Trophoblast cell (in vitro differentiated cells and primary cell): Measurements from ENCODE around the gene FAM9C.

ENCODE experiments used
- DNase-seq, 2 donors: peaks; one replicate each; pipeline ENCODE4 v3.0.0-alpha.2; 2016
- H2AFZ ChIP-seq: 2 replicates; pipeline ENCODE4 v1.6.1; 2013; ENCODE audit warnings: low read length, moderate library complexity, mild to moderate bottlenecking; ENCODE audit not compliant: insufficient read depth, poor library complexity
- H2AK5ac ChIP-seq: 2 replicates; pipeline ENCODE4 v1.6.1; 2013; ENCODE audit warnings: mild to moderate bottlenecking, low read length
- H2BK120ac ChIP-seq: 2 replicates; pipeline ENCODE4 v1.6.1; 2013; ENCODE audit warnings: low read length, mild to moderate bottlenecking, moderate library complexity; ENCODE audit not compliant: insufficient read depth, poor library complexity
- H2BK12ac ChIP-seq: 2 replicates; pipeline ENCODE4 v1.6.1; 2013; ENCODE audit warnings: mild to moderate bottlenecking, low read length, moderate library complexity
- H2BK5ac ChIP-seq: 2 replicates; pipeline ENCODE4 v1.6.1; 2013; ENCODE audit warnings: low read length, low read depth, moderate library complexity, mild to moderate bottlenecking; ENCODE audit not compliant: poor library complexity
- H3K14ac ChIP-seq: 2 replicates; pipeline ENCODE4 v1.6.1; 2013; ENCODE audit warnings: mild to moderate bottlenecking, low read length
- H3K18ac ChIP-seq: 2 replicates; pipeline ENCODE4 v1.6.1; 2013; ENCODE audit warnings: mild to moderate bottlenecking, low read length
- H3K23ac ChIP-seq: 2 replicates; pipeline ENCODE4 v1.6.1; 2013; ENCODE audit warnings: low read length
- H3K27ac ChIP-seq: 2 replicates; pipeline ENCODE4 v1.5.1; 2013; ENCODE audit warnings: low read depth, mild to moderate bottlenecking, inconsistent platforms, low read length, moderate library complexity
- H3K27me3 ChIP-seq: 2 replicates; pipeline ENCODE4 v1.6.1; 2013; ENCODE audit warnings: inconsistent platforms, mild to moderate bottlenecking, low read length, moderate library complexity; ENCODE audit not compliant: insufficient read depth
- H3K36me3 ChIP-seq, 2 experiments: 1 replicate in 1 of 2; 2 replicates in 1 of 2; pipeline ENCODE4 v1.6.1; 2013; ENCODE audit warnings: low read length in 2 of 2, mild to moderate bottlenecking in 2 of 2, moderate library complexity in 1 of 2; ENCODE audit not compliant: insufficient read depth in 2 of 2, control insufficient read depth in 1 of 2
- H3K4ac ChIP-seq: 2 replicates; pipeline ENCODE4 v1.6.1; 2013; ENCODE audit warnings: low read depth, mild to moderate bottlenecking, low read length, moderate library complexity
- H3K4me1 ChIP-seq, 2 experiments: 1 replicate in 1 of 2; 2 replicates in 1 of 2; pipeline ENCODE4 v1.6.1; 2013; ENCODE audit warnings: low read length in 2 of 2, mild to moderate bottlenecking in 2 of 2, moderate library complexity in 1 of 2; ENCODE audit not compliant: insufficient read depth in 2 of 2, control insufficient read depth in 1 of 2
- H3K4me2 ChIP-seq: 2 replicates; pipeline ENCODE4 v1.6.1; 2013; ENCODE audit warnings: inconsistent platforms, mild to moderate bottlenecking, low read length, moderate library complexity
- H3K4me3 ChIP-seq: 2 replicates; pipeline ENCODE4 v1.5.1; 2013; ENCODE audit warnings: mild to moderate bottlenecking, low read depth, low read length, inconsistent platforms
- H3K79me1 ChIP-seq: one replicate; pipeline ENCODE4 v1.6.1; 2013; ENCODE audit warnings: low read length
- H3K79me2 ChIP-seq: 2 replicates; pipeline ENCODE4 v1.6.1; 2013; ENCODE audit warnings: low read length, mild to moderate bottlenecking; ENCODE audit not compliant: control insufficient read depth, insufficient read depth, poor library complexity
- H3K9ac ChIP-seq: 2 replicates; pipeline ENCODE4 v1.6.1; 2013; ENCODE audit warnings: mild to moderate bottlenecking, low read length
- H3K9me3 ChIP-seq: 2 replicates; pipeline ENCODE4 v1.6.1; 2013; ENCODE audit warnings: low read depth, mild to moderate bottlenecking, control low read depth, inconsistent platforms, low read length; ENCODE audit not compliant: insufficient read depth
- H4K12ac ChIP-seq: 2 replicates; pipeline ENCODE4 v1.6.1; 2013; ENCODE audit warnings: low read depth, mild to moderate bottlenecking, low read length, moderate library complexity
- H4K8ac ChIP-seq: 2 replicates; pipeline ENCODE4 v1.6.1; 2013; ENCODE audit warnings: low read depth, mild to moderate bottlenecking, low read length, moderate library complexity
- H4K91ac ChIP-seq: one replicate; pipeline ENCODE4 v1.6.1; 2013; ENCODE audit warnings: low read depth, mild to moderate bottlenecking, low read length, moderate library complexity
- WGBS: extraction: QIAGEN DNeasy Blood & Tissue Kit; methylation state at CpG from one replicate; pipeline ENCODE4 v1.1.7; 2013; ENCODE audit warnings: missing lambda C conversion rate; ENCODE audit not compliant: insufficient read length, insufficient coverage; ENCODE audit errors: extremely low coverage; 5-methylcytosine and 5-hydroxymethylcytosine counted together

FAM9C gene

GRCh38 chrX:13051167-13051528 is 6.7 kb upstream of the FAM9C start:
- Histone ChIP-seq H3K4me2 (no peak overlapping the region), H3K9me3 (no peaks in the 10 kb centered on the region), H3K18ac (no peak overlapping the region), H3K14ac (no peak overlapping the region), H2BK5ac (no peak overlapping the region), H3K27ac (no peak overlapping the region), H3K4ac (no peak overlapping the region), H4K12ac (no peak overlapping the region), H3K23ac (no peak overlapping the region), H2AK5ac (no peak overlapping the region), H3K79me1 (no peaks in the 10 kb centered on the region), H2BK120ac (no peak overlapping the region), H3K4me1 (no peaks in the 10 kb centered on the region), H4K91ac (no peak overlapping the region), H3K9ac (no peak overlapping the region), H2AFZ (no peak overlapping the region), H3K4me3 (no peak overlapping the region), H3K36me3 (no peaks in the 10 kb centered on the region), H3K27me3 (no peaks in the 10 kb centered on the region), H3K79me2 (no peaks in the 10 kb centered on the region), H4K8ac (no peak overlapping the region), H2BK12ac (no peak overlapping the region)
- no CpG with 5 or more reads among the region's 1 CpG for WGBS
- DNase-seq, result no peak

- no peak overlapping the region for H4K8ac ChIP-seq
- H3K14ac ChIP-seq, result no peak overlapping the region
- H3K27ac ChIP-seq, result no peak overlapping the region
- H3K4me3 ChIP-seq, result no peak overlapping the region
- H3K4ac ChIP-seq, result no peak overlapping the region
- no peak overlapping the region for H3K4me2 ChIP-seq
- no peak for DNase-seq
- H3K4me1 ChIP-seq, result no peaks in the 10 kb centered on the region
- no peak overlapping the region for H4K12ac ChIP-seq
- WGBS, result no CpG with 5 or more reads among the region's 4 CpGs
- H3K27me3 ChIP-seq, result no peaks in the 10 kb centered on the region
- H3K9ac ChIP-seq, result no peak overlapping the region
- no peak overlapping the region for H2BK12ac ChIP-seq
- no peak overlapping the region for H2AFZ ChIP-seq
- no peak overlapping the region for H2BK5ac ChIP-seq
- no peak overlapping the region for H4K91ac ChIP-seq
- H3K23ac ChIP-seq, result no peak overlapping the region
- H3K79me2 ChIP-seq, result no peaks in the 10 kb centered on the region
- H3K18ac ChIP-seq, result no peak overlapping the region
- H3K79me1 ChIP-seq, result no peaks in the 10 kb centered on the region
- H3K36me3 ChIP-seq, result no peaks in the 10 kb centered on the region
- H2BK120ac ChIP-seq, result no peak overlapping the region
- H2AK5ac ChIP-seq, result no peak overlapping the region
- H3K9me3 ChIP-seq, result no peaks in the 10 kb centered on the region
These were observed 5.7 kb upstream of the FAM9C start for GRCh38 chrX:13050151-13050550.

DNA sequence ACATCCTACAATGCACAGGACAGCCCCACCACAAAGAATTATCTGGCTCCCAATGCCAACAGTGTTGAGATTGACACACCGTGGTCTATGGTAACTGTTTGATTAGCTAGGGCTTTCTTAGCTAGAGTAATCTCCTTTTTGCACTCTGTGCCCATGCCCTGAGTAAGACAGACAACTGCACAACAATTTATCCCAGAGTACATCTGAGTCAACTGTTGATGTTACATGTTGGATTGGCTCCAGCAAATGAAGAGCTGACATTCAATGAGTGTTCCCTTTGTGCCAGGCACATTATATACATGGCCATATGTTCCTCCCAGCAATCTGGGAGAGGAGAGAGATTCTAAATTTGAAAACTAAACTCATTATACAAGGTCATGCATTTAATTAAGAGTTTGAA is 3.9 kb upstream of the FAM9C start:
- DNase-seq, result no peak
- no peaks in the 10 kb centered on the region for H3K9me3 ChIP-seq
- no peak overlapping the region for H3K27ac ChIP-seq
- H2BK120ac ChIP-seq, result no peak overlapping the region
- H3K79me1 ChIP-seq, result no peaks in the 10 kb centered on the region
- no peak overlapping the region for H2BK5ac ChIP-seq
- no peaks in the 10 kb centered on the region for H3K4me1 ChIP-seq
- H3K4me3 ChIP-seq, result no peak overlapping the region
- no peak overlapping the region for H3K23ac ChIP-seq
- H3K4ac ChIP-seq, result no peak overlapping the region
- no peak overlapping the region for H3K18ac ChIP-seq
- no peaks in the 10 kb centered on the region for H3K27me3 ChIP-seq
- H2AFZ ChIP-seq, result no peak overlapping the region
- H3K4me2 ChIP-seq, result no peak overlapping the region
- H4K12ac ChIP-seq, result no peak overlapping the region
- H2AK5ac ChIP-seq, result no peak overlapping the region
- H3K9ac ChIP-seq, result no peak overlapping the region
- no peak overlapping the region for H3K14ac ChIP-seq
- H2BK12ac ChIP-seq, result no peak overlapping the region
- H4K91ac ChIP-seq, result no peak overlapping the region
- no peaks in the 10 kb centered on the region for H3K36me3 ChIP-seq
- no peak overlapping the region for H4K8ac ChIP-seq
- no peaks in the 10 kb centered on the region for H3K79me2 ChIP-seq
- WGBS, result no CpG with 5 or more reads among the region's 1 CpG

DNA sequence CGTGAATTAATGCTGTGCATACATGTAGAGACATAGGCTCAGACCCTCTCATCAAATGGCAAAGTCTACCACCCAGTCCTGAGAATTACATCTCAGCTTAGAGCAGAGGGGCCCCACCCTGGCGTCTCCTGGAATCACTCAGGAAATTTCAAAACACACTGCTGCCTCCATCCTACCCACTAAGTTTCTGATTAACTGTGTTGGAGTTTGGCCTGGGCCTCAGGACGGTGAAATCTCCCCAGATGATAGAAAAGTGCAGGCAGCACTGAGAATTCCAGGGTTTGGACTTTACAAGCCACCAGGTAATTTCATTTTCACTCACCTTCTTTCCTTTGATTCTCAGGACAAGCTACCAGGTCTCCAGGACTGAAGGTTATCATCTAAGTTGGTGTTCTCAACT is 3.3 kb upstream of the FAM9C start:
- no peak overlapping the region for H3K4me2 ChIP-seq
- H2BK120ac ChIP-seq, result no peak overlapping the region
- H4K91ac ChIP-seq, result no peak overlapping the region
- no peak overlapping the region for H3K9ac ChIP-seq
- H3K27me3 ChIP-seq, result no peaks in the 10 kb centered on the region
- H3K4ac ChIP-seq, result no peak overlapping the region
- H3K4me1 ChIP-seq, result no peaks in the 10 kb centered on the region
- DNase-seq, result no peak
- H2BK5ac ChIP-seq, result no peak overlapping the region
- no peak overlapping the region for H3K27ac ChIP-seq
- no peak overlapping the region for H2BK12ac ChIP-seq
- H3K23ac ChIP-seq, result no peak overlapping the region
- no peaks in the 10 kb centered on the region for H3K79me1 ChIP-seq
- no peaks in the 10 kb centered on the region for H3K79me2 ChIP-seq
- H3K14ac ChIP-seq, result no peak overlapping the region
- H4K12ac ChIP-seq, result no peak overlapping the region
- WGBS, result no CpG with 5 or more reads among the region's 3 CpGs
- H2AFZ ChIP-seq, result no peak overlapping the region
- H3K9me3 ChIP-seq, result no peaks in the 10 kb centered on the region
- no peak overlapping the region for H3K18ac ChIP-seq
- H3K36me3 ChIP-seq, result no peaks in the 10 kb centered on the region
- H2AK5ac ChIP-seq, result no peak overlapping the region
- no peak overlapping the region for H3K4me3 ChIP-seq
- H4K8ac ChIP-seq, result no peak overlapping the region
